Measurements from ENCODE around the gene MEIS1.

Gene MEIS1

DNA sequence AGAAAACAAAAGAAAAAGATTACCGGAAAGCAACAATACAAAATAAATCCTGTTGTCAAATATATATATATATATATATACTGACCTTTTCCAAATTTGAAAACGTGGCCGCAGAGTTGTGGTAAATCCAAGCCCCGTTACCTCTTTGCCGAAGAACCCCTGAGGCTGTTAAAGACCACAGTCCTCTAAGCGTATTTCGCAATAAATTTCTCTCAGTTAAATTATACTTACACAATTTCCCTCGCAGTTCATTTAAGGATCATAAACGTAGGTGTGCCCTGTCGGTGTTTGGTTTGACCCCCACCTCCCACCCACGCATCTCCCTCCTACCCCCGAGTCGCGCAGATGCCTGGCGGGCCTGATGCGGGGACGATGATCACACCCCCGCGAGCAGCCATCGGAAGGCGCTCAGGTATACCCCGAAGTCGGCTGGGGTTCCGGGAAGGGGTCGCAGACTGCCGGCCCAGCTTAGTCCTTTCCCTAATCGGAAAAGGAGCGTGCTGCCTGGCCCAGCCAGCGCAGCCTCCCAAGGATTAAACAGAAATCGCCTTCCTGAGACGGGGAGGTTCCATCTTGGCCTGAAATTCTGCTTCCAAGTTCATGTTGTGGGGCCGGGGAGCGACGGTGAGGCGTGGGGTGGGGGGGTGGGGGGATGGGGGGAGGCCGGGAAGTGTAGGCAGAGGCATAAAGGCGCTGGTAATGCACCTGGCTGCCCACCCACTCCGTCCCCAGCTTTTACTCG is 2.9 kb upstream of the MEIS1 start:
- no peak for DNase-seq (ENCODE audit: low read depth in 1 of 2, low spot score in 1 of 2)

- DNase-seq (ENCODE audit: low read depth in 1 of 2, low spot score in 1 of 2), result no peak
Measured at GRCh38 chr2:66432801-66433694, 1.9 kb upstream of the MEIS1 start.

- DNase-seq (ENCODE audit: low read depth in 1 of 2, low spot score in 1 of 2), result no peak
Measured at GRCh38 chr2:66433695-66433944, 1.3 kb upstream of the MEIS1 start.

DNA sequence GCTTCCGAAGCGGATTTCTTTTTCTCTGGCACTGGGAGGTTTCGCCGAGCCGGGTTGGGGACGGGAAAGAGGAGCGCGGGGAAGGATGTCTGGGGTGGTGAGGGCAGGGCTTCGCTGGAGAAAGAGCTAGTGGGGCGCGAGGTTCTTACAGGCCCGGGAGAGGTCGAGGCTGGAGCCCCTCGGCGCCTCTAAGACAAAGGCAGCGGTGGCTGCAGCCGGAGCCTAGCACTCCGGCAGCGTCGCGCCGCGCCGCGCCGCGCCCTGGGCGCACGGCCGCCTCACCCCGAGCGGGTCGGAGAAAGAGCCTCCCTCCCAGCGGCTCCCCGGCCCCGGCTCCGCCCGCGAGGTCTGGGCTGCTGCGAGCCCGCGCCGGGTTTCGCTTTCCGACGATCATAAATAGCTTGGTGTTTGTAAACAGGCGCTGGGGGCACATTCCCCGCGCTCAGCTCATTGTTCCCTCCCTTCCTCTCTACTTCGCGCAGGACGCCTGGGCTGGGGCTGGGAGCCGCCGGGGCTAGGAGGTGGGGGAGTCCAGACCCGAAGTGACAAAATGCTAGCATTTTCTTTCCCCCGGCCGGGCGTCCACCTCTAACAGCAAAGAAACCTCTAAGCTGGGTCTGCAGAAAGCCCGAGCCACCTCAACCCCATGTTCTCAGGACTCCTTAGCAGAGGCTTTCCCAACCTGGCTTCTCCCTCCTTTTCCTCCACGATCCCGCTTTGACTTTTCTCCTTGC is 813 bp upstream of the MEIS1 start:
- DNase-seq (ENCODE audit: low read depth in 1 of 2, low spot score in 1 of 2), result no peak

DNA sequence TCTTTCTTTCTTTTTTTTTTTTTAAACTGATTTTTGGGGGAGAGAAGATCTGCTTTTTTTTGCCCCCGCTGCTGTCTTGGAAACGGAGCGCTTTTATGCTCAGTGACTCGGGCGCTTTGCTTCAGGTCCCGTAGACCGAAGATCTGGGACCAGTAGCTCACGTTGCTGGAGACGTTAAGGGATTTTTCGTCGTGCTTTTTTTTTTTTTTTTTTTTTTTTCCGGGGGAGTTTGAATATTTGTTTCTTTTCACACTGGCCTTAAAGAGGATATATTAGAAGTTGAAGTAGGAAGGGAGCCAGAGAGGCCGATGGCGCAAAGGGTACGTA is 587 bp downstream of the MEIS1 start:
- no peak for DNase-seq (ENCODE audit: low read depth in 1 of 2, low spot score in 1 of 2)

- no peak for DNase-seq (ENCODE audit: low read depth in 1 of 2, low spot score in 1 of 2)
Measured at GRCh38 chr2:66435963-66436362, 1.0 kb downstream of the MEIS1 start.

DNA sequence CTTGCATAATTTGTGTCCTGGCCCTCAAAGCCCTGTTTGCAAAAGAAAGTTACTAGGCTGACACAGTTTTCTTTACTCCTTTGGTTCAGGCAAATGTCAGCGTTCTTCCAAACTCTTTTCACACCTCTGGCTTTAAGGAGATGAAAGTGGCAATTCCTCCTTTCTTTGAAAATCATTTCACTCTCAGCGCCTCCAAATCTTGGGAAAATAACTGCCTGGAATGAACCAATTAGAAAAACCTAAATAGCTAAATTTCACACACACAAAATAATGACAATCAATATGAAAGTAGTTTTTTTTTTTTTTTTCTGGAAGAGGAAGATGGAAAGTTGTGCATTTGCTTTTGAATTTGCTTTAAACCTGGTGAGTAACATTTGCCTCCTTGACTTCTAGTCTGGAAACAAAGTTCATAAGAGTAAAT is 1.7 kb downstream of the MEIS1 start:
- DNase-seq (ENCODE audit: low read depth in 1 of 2, low spot score in 1 of 2), result no peak

DNA sequence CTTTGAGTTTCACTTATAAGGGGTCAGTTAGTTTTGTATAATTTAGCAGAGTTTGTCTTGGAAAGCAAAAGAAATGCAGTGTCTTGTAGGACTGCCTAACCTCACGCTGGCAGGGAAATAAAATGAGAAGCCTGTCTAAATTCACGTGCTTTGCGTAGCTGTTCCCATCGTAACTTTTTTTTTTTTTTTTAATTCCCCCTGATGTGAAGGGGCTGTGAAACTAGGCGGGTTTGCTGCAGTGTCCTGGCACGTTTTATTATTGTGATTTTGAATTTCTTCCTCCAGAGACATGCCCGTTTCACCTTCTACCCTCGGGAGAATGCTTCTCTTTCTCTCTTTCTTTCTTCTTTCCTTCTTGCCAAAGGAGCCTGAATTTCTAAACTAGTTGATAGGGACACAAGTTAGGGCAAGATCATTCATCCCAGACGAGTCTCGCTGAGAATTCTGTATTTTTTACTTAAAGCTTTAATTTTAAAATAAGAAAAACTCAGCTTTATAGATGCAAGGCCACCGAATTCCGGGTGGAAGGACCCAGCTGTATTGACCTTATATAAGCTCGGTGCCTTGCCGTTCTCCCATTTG is 2.3 kb downstream of the MEIS1 start:
- no peak for DNase-seq (ENCODE audit: low read depth in 1 of 2, low spot score in 1 of 2)

DNA sequence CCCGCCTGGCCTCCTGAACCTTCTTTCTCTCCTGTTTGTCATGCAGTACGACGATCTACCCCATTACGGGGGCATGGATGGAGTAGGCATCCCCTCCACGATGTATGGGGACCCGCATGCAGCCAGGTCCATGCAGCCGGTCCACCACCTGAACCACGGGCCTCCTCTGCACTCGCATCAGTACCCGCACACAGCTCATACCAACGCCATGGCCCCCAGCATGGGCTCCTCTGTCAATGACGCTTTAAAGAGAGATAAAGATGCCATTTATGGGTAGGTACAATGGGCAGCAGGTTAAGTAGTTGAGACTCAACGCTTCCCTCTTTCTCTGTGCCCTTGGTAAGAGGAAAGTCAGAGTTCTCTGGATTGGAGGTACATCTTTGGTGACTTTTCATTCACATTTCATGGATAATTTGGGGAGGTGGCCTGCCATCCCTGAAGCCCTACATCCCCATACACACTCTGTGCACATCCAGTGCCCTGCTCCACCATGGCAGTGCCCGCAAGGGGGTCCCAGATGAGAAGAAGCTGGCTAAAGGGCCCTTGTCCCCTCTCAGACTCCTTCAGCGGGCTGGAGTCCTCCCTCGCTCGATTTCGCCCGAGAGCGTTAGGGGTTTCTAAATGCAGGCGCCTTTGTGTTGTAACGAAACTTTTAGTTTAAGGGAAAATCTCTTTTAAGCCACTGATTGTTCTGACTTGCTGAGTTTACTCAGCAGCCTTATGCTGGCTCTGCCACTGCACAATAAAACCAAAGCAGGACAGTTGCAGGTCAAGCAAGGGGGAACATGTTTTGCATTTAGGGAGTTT is 3.0 kb downstream of the MEIS1 start:
- DNase-seq (ENCODE audit: low read depth in 1 of 2, low spot score in 1 of 2), result no peak

- DNase-seq (ENCODE audit: low read depth in 1 of 2, low spot score in 1 of 2), result no peak
Measured at GRCh38 chr2:66438498-66438833, 3.5 kb downstream of the MEIS1 start.

DNA sequence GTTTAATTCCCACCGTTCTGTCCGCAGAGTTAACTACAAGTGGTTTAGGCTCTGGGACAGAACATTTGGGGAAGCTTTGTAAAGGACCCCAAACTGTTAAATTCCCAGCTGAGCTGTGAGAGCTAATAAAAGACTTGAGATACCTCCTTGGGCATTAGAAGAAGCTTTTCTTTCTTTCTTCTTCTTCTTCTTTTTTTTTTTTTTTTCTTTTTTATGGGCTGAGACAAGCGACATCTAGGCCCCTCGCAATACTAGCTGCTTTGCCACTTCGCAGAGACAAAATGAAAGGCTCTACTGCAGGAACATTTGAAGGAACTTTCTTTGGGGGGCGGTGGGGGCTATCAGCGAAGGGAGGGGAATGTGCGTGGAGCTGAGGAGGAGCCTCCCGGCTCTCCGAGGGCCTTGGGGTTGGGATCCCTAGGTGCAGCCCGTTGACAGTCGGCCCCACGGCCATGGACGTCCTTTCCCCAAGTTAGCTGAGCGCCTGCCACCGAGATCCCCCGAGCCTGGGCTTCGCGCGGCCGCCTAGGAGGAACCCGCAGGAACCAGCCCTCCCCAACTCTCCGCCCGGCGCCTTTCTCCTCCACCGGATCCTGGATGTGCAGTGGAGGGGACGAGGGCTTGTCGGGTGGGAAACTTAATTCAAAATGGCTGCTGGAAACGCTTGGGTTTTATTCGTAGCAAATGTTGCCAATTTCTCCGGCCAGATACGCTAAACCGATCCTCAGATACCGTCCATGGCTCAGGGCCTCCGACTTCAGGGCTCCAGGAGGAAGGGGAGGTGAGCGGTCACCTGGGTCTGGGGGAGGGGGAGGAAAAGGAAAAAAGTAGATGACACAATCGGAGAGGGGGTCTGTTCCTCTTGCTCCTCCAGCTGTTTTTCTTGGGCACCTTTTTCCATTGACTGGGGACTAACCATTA is 4.2 kb downstream of the MEIS1 start:
- no peak for DNase-seq (ENCODE audit: low read depth in 1 of 2, low spot score in 1 of 2)

- DNase-seq (ENCODE audit: low read depth in 1 of 2, low spot score in 1 of 2), result no peak
Measured at GRCh38 chr2:66439812-66440542, 5.1 kb downstream of the MEIS1 start.

DNA sequence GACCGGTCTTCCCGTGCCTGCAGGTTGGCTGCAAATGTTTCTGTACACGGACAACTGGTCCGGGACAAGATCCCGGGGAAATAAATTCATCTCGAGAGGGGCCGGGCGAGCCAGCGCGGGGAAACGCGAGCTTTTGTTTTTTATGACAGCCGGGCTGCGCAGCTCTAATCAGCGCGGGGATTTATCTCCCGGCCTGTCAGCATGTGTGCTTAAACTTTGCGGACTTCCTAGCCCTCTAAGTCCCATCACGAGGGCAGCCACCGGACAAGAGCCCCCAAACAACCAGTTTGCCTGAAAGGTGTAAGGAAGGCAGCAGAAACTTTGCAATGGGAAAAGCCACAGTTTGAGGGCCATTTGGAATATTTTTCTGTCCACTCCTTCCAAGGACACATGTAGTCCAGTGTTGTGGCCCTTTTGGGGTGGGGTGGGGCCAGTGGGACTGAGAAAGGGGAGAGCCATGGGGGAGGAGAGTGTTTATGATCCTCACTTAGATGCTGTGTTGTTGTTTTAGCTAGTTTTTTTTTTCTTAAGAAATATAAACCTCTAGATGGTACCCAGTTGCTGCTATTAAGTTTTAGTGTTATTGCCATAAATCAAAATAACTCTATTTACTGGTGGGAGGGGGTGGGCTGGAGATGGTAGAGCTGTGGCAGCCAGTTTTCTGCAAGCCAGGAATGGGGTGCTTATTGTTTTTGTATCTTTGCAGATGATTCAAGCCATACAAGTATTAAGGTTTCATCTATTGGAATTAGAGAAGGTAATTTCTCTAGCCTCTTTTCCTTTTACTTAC is 6.0 kb downstream of the MEIS1 start:
- no peak for DNase-seq (ENCODE audit: low read depth in 1 of 2, low spot score in 1 of 2)

GRCh38 chr2:66441581-66442320 is 6.8 kb downstream of the MEIS1 start:
- no peak for DNase-seq (ENCODE audit: low read depth in 1 of 2, low spot score in 1 of 2)

- DNase-seq (ENCODE audit: low read depth in 1 of 2, low spot score in 1 of 2), result no peak
Measured at GRCh38 chr2:66442516-66443185, 7.7 kb downstream of the MEIS1 start.

DNA sequence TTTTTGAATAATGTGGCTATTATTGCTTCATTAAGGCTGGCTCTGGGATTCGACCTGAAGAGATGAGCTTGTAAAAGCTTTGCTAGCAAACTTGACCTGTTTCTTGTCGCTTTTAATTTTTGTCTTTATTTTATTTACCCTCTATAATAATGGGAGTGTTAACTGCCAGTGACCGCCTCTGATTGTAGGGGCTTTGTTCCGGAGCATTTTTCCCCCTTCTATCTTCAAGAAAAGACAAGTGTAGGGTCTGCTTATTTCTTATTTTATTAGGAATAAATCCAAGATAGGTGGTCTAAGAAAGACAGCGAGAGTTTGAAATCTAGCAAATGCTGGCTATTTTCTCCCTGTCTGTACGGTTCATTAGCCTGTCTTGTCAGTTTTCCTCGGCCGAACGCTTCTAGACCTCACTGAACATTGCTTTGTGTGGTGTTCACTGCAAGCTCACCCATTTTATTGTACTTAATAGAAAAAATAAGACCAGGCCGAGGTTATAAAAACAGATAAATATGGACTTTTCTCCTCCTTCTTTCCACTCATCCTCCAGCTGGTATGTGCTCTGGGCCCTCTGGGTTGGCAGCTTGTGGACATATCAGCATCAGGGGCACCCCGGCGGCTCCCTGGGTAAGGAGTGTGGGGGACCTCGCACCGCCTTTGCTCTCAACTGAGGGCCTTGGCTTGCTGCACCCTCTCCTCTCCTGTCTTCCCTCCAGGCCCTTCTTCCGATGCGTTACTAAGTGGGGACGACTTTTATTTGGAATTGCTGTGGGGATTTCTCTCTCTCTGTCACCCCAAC is 8.5 kb downstream of the MEIS1 start:
- DNase-seq (ENCODE audit: low read depth in 1 of 2, low spot score in 1 of 2), result no peak
